B cell (primary cell): ENCODE results near the gene CDH2.

Source experiments
- CTCF ChIP-seq: fragments of 200-600 bp; IDR thresholded peaks from one replicate; pipeline ENCODE4 v1.8.0; 2022; ENCODE audit warnings: antibody characterized with exemption, mild to moderate bottlenecking
- EZH2 ChIP-seq: IDR thresholded peaks from 2 replicates; pipeline ENCODE4 v1.6.1; 2012; ENCODE audit warnings: borderline replicate concordance, low read depth, mild to moderate bottlenecking, moderate library complexity, low read length; ENCODE audit not compliant: insufficient read depth, poor library complexity, severe bottlenecking

- TF ChIP-seq CTCF (no peak), EZH2 (no peak)
These were observed 48.3 kb downstream of the CDH2 start for GRCh38 chr18:28128659-28128980.
